DND-41 (cell line): ENCODE results near the gene GGNBP2.

Experiments
- EZH2 ChIP-seq: IDR thresholded peaks from 3 replicates; pipeline ENCODE4 v1.6.1; 2012; ENCODE audit warnings: borderline replicate concordance, low read depth, mild to moderate bottlenecking, moderate library complexity, low read length, inconsistent platforms; ENCODE audit not compliant: severe bottlenecking
- TF ChIP-seq, protein P1 (sequence below): IDR thresholded peaks from 2 replicates; pipeline ENCODE4 v1.5.1; 2012; ENCODE audit warnings: borderline replicate concordance, low read length, moderate library complexity, mild to moderate bottlenecking; ENCODE audit not compliant: poor library complexity, severe bottlenecking; ENCODE audit errors: extremely low read depth

DNA sequence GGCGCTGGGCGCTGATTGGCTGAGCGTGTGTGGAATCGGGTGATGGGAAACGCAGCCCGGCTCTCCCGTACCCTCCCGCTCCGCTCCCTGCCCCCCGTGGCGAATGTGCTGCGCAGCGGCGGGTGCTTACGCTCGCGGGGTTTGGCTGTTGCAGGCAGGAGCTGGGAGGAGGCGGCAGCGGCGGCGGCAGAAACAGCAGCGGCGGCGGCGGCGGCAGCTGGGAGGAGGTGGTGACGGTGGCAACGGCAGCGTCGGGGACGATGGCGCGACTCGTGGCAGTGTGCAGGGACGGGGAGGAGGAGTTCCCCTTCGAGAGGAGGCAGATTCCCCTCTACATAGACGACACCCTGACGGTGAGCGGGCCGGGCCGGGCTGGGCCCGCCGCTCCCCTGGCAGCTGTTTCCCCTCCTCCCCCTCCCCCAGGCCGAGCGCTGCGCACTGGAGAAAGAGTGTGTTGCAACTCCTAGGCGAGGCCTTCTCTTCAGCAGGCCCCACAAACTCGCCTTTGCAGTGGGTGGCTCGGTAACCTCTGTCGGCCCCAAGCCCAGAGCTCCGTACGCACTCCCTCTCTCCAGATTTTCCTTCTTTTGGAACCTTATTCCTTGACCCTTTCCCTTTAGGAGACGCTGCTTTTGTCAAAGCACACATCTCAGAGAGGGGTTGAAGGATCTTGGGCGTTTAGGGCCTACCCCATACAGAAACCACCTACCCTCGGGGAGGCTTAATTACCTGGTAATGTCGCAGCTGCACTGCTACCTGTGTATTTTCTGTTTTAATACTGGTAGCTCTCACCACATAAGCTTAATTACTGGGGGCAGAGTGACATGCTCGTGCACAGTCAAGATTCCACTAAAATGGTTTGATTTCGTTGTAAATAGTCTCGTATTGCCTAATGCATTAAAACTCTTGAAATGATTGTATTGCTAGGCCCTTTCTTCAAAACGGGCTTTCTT, 1.0 kb downstream of the GGNBP2 start:
- TF ChIP-seq, protein P1, sequence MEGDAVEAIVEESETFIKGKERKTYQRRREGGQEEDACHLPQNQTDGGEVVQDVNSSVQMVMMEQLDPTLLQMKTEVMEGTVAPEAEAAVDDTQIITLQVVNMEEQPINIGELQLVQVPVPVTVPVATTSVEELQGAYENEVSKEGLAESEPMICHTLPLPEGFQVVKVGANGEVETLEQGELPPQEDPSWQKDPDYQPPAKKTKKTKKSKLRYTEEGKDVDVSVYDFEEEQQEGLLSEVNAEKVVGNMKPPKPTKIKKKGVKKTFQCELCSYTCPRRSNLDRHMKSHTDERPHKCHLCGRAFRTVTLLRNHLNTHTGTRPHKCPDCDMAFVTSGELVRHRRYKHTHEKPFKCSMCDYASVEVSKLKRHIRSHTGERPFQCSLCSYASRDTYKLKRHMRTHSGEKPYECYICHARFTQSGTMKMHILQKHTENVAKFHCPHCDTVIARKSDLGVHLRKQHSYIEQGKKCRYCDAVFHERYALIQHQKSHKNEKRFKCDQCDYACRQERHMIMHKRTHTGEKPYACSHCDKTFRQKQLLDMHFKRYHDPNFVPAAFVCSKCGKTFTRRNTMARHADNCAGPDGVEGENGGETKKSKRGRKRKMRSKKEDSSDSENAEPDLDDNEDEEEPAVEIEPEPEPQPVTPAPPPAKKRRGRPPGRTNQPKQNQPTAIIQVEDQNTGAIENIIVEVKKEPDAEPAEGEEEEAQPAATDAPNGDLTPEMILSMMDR = no peak
- TF ChIP-seq EZH2 = no peak
